ENCODE data around the gene PRKAG2.
"Not testable (repeated sequence)": the region's sequence is repeated elsewhere in the genome, so short reads cannot be mapped to it uniquely, and the experiment has no call there.

PRKAG2 gene

GRCh38 chr7:151782598-151783448 lies 94.1 kb downstream of the PRKAG2 start:
- DNase-seq: peak; percentile 86 to 87

GRCh38 chr7:151782256-151782597 lies 94.7 kb downstream of the PRKAG2 start:
- DNase-seq: not testable (repeated sequence)

DNA sequence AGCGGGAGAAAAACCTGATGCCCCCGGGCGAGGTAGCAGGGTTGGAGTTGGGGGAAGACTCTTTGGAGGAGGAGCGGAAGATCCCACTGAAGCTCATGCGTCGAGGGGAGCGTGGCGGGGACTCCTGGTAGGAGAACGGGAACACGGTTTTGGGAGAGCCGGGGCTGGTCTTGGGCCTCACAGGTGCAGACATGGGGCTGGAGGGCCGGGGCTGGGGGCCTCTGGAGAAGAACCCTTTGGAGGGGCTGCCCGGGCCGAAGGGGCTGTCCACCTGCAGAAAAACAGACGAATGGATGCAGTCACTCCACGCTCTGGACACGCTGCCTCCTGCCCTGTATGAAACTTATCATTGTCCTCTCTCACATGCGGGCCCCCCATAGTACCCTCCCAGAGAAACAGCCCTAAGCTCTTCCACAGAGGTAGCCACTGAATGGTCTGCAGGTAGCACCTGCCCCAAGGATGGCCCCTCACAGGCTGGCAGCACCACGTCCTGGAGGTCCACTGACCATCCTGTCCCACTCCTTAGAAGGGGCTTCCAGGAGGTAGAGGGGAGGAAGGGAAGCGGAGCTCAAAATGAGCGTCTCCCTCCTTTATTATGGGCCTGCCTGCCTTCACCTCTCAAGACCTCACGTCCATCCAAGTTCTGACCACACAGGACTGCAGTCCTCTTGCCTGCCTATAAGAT lies 95.6 kb downstream of the PRKAG2 start:
- no peak for DNase-seq

- DNase-seq: no peak
Observed at GRCh38 chr7:151780631-151781030, 96.3 kb downstream of the PRKAG2 start.

DNA sequence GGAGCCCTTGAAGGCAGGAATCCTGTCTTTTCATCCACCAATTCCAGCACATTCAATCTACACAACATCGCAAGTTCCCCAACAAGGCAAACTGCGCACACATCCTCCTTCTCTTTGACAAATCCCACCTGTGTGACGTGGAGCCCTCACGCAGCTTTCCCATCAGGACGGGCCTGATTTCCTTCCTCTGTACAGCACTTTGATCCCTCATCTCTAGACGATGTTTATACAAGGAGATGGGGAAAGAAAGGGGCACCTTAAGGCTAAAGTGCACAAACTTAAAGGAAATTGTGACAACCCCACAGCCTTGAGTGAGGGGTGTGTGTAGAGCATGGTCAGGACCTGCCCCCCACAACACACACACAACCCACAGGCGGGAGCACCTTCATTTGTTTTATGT lies 97.2 kb downstream of the PRKAG2 start:
- DNase-seq: no peak

GRCh38 chr7:151779255-151779654 lies 97.7 kb downstream of the PRKAG2 start:
- DNase-seq: no peak

DNA sequence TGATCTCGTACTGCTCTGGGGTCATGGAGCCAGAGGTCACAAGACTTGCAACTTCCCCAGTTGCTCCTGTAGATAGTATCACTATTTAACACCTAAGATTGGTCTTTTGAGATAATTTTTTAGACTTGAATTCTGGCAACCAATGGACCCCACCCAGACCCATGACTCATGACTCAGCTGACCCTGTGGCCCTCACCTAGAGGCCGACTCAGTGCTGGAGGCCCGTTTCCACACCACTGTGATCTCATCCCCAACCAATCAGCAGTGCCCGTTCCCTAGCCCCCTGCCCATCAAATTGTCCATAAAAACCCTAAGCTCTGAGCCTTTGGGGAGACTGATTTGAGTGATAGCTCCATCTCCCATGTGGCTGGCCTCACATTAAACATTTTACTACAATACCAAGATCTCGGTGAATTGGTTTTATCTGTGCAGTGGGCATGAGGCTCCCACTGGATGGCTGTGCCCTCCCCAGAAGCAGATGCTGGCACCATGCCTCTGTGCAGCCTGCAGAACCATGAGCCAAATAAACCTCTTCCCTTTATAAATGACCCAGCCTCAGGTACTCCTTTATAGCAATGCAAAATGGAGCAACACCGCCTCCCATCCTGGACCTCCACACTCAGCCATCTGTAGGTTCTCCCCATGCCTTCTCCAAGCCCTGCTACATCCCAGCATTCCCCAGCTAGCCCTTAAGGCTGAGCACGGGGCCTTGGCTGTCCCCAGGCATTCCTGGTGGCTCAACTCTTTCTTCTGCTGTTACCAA lies 98.8 kb downstream of the PRKAG2 start:
- no peak for DNase-seq

GRCh38 chr7:151777495-151777880 lies 99.4 kb downstream of the PRKAG2 start:
- DNase-seq: no peak

- DNase-seq: no peak
Observed at GRCh38 chr7:151776876-151777494, 99.9 kb downstream of the PRKAG2 start.

GRCh38 chr7:151776446-151776845 lies 100.5 kb downstream of the PRKAG2 start:
- no peak for DNase-seq

GRCh38 chr7:151775547-151776443 lies 101.1 kb downstream of the PRKAG2 start:
- no peak for DNase-seq

DNA sequence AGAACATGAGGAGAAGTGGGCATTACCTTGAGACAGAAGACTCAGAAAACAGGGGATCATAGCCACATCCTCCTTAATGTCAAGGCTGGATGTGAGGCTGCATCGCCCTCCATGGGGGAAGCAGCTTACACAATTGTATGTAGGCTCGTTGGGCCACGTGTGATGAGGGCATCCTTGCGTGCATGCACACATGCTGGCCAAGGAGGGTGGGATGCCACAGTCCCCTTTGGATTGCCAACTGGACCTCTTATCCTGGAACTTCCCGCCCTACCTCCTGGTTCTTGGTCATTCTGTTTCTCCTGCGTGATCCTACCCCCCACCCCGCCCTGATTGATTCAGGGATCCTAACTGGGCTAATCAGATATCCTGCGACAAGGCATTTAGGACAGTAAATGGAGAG lies 102.0 kb downstream of the PRKAG2 start:
- no peak for DNase-seq

- no peak for DNase-seq
Observed at GRCh38 chr7:151773797-151774196, 103.1 kb downstream of the PRKAG2 start.

- no peak for DNase-seq
Observed at GRCh38 chr7:151770232-151770631, 106.7 kb downstream of the PRKAG2 start.

- peak; percentile 63 to 67 for DNase-seq
Observed at GRCh38 chr7:151769188-151769821, 107.6 kb downstream of the PRKAG2 start.

DNA sequence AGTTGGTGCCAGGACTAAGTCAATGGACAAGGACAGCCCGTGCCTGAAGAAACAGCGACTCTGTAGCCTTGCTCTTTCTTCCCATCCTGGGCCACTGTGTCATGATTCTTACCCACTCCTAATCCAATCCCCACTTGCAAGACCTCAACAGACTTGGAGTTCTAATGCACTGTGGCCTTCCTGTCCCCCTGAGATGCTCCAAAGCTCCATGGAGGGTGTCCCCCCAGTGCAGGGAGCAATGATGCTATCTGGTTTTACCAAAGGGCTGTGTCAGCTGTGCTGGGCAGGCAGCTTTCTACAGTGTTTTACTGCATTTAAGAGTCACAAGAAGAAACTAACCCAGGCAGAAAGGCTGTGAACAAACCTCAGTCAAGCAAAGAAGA lies 108.1 kb downstream of the PRKAG2 start:
- peak; percentile 40 to 53 for DNase-seq

GRCh38 chr7:151767557-151767956 lies 109.4 kb downstream of the PRKAG2 start:
- no peak for DNase-seq

DNA sequence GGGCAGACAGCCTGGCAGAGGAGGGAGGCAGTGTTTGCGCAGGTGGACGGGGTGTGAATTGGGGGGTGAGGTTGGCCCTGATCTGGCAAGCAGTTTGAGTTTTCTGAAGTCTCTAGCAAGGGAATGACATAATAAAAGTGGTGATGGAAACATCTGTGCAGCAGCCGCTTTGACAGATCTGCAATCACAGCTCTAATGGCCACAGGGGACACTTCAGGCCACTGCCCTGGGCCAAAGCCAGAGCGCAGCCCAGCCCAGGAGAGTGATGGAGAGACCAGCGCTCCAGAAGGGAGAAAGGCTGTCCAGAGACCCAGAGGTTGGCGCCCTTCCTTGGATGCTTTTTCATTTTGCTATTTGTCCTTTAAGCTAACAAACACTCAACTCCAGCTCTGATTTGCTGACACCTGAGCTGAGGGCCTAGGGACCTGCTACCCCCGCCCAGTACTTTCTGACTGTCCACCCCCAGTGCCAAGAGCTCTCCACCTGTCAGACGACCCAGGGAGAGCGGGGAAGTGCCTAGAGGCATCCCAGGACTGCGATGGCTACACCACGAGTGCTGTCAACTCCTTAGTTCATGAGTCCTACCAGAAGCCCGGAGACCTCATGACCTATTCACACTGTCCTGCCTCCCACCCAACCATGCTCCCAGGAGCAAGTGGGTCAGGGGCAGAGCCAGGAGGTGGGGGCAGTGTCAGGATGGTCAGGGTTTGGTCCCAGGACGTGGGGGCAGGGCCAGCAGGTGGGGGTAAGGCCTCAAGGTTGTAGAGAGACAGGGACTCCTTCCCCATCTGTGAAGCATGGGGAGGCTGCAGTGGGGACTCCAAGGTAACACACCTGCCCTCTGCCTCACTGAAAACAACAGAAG lies 112.6 kb downstream of the PRKAG2 start:
- no peak for DNase-seq

DNA sequence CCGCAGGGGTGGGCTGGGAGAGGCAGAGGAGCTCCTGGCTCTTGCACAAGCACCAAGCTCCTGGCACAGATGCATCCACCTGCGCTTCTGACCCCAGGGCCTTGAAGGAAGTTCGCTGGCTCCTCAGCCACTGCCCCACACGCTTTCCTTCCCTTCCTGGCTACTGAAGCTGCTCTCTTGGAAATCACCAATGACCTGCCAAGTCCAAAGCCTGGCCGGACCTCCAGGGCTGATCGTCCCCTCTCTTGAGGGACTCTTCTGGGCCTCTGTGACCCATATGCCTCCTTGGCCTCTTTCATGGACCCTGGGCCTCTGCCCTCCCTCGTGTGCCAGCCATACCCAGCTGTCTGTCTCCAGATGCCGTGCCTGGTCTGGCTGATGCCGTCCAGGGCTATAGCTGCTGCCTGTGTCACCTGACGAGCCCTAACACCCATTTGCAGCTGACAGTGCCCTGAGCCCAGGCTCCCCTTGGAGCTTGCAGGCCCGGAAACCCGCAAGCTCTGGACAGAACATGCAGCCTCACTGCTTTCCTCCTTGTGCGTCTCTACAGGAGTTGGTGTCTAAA lies 113.4 kb downstream of the PRKAG2 start:
- no peak for DNase-seq

DNA sequence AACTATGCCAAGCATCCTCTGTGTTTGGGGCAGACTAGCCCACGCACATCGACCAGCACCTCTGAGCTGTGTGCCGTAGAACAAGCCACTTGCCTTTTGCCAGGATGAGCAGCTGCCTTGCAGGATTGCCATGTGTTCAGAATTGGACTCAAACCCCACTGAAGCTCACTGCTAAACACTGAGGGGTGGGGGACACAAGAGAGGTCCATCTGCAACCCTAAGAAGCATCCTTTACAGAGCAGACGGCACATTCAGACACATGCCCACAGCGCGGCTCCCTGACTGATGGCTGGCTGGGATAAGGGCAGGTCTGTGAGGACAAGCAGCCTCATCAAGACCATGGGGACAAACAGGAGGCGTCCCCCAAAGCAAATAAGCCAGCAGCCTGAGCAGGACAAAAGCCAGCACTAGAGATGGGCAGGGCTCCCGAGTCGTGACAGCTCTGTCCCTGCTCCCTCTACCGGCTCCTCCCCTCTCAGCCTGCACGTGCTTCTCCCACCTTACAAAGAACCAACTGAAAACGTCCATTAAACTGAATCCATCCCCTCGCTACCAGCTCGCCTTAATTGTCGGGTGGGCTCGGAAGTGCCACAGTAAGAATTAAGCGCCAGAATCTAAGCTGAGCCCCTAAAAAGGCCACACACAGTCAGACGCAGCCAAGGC lies 114.2 kb downstream of the PRKAG2 start:
- DNase-seq: no peak

Data from activated T-cell treated with anti-CD3 and anti-CD28 coated beads, Interleukin-2, amount 50 U/mL, for 48 hours (primary cell).